GM12873 (cell line): ENCODE measurements around the gene CSNK1D.

Experiments
- CTCF ChIP-seq: IDR thresholded peaks from 2 replicates; pipeline ENCODE4 v1.5.1; 2012; ENCODE audit warnings: low read depth, mild to moderate bottlenecking, moderate library complexity, low read length, control low read depth; ENCODE audit not compliant: insufficient read depth; ENCODE audit errors: missing control alignments

Gene CSNK1D

GRCh38 chr17:82300707-82301270 is 27.3 kb upstream of the CSNK1D start:
- peak; percentile 79 for TF ChIP-seq CTCF

- TF ChIP-seq CTCF, result no peak
Measured at GRCh38 chr17:82300228-82300627, 26.7 kb upstream of the CSNK1D start.

- no peak for TF ChIP-seq CTCF
Measured at GRCh38 chr17:82299452-82299851, 26.0 kb upstream of the CSNK1D start.

- no peak for TF ChIP-seq CTCF
Measured at GRCh38 chr17:82298538-82299421, 25.3 kb upstream of the CSNK1D start.

- no peak for TF ChIP-seq CTCF
Measured at GRCh38 chr17:82297714-82298537, 24.4 kb upstream of the CSNK1D start.

- no peak for TF ChIP-seq CTCF
Measured at GRCh38 chr17:82297280-82297713, 23.8 kb upstream of the CSNK1D start.
